CD8-positive, alpha-beta memory T cell (primary cell): ENCODE measurements around the gene PKIG. TPM values are rescaled to one million over a fixed set of nuclear protein-coding genes. Genes with fewer than 3 reads are reported as not detected.

ENCODE experiments used
- CTCF ChIA-PET: fragments of 350-600 bp; sonication (Branson Sonifier 250); formaldehyde crosslinking; loops from one replicate; lab custom pipeline; 2021; ENCODE audit warnings: antibody characterized with exemption; lab: Charles Lee
- POLR2A ChIA-PET: fragments of 350-600 bp; sonication (Branson Sonifier 250); formaldehyde crosslinking; loops from one replicate; lab custom pipeline; 2021; ENCODE audit warnings: antibody characterized with exemption; lab: Charles Lee
- DNase-seq, 5 donors: peaks; one replicate each; pipeline versions ENCODE4 v3.0.0 to v3.0.0-alpha.2; 2020 to 2022; ENCODE audit warnings: mixed read lengths in 1 of 5
- H3K27ac ChIP-seq: one replicate; pipeline ENCODE4 v1.7.0; 2013; ENCODE audit warnings: low read depth, mild to moderate bottlenecking, low read length, moderate library complexity
- H3K27me3 ChIP-seq: 2 replicates; pipeline ENCODE4 v1.7.0; 2013; ENCODE audit warnings: low read length, mild to moderate bottlenecking; ENCODE audit not compliant: insufficient read depth, poor library complexity, severe bottlenecking
- H3K36me3 ChIP-seq: 2 replicates; pipeline ENCODE4 v1.7.0; 2013; ENCODE audit warnings: mild to moderate bottlenecking, low read length, moderate library complexity; ENCODE audit not compliant: insufficient read depth
- H3K4me1 ChIP-seq: 2 replicates; pipeline ENCODE4 v1.7.0; 2013; ENCODE audit warnings: mild to moderate bottlenecking, low read length, moderate library complexity; ENCODE audit not compliant: insufficient read depth
- H3K4me3 ChIP-seq: 2 replicates; pipeline ENCODE4 v1.7.0; 2013; ENCODE audit warnings: mild to moderate bottlenecking, low read length
- H3K9me3 ChIP-seq: 2 replicates; pipeline ENCODE4 v1.7.0; 2013; ENCODE audit warnings: mild to moderate bottlenecking, low read length
- H3K27ac Mint-ChIP-seq, 8 donors: one replicate each; pipeline ENCODE4 v1.8.0; 2020 to 2021; ENCODE audit warnings: mixed read lengths in 8 of 8, mild to moderate bottlenecking in 6 of 8, inconsistent platforms in 3 of 8, moderate library complexity in 3 of 8
- H3K27me3 Mint-ChIP-seq, 2 donors: one replicate each; pipeline ENCODE4 v1.8.0; 2020 to 2021; ENCODE audit warnings: mixed read lengths in 2 of 2, mild to moderate bottlenecking in 1 of 2, moderate library complexity in 1 of 2
- H3K36me3 Mint-ChIP-seq, 3 donors: one replicate each; pipeline ENCODE4 v1.8.0; 2020 to 2021; ENCODE audit warnings: mixed read lengths in 3 of 3, inconsistent platforms in 1 of 3, mild to moderate bottlenecking in 1 of 3
- H3K4me1 Mint-ChIP-seq, 3 donors: one replicate each; pipeline ENCODE4 v1.8.0; 2020 to 2021; ENCODE audit warnings: mixed read lengths in 3 of 3, inconsistent platforms in 1 of 3, mild to moderate bottlenecking in 1 of 3
- H3K4me3 Mint-ChIP-seq, 7 donors: one replicate each; pipeline ENCODE4 v1.8.0; 2020 to 2021; ENCODE audit warnings: mixed read lengths in 7 of 7, mild to moderate bottlenecking in 6 of 7, moderate library complexity in 4 of 7, inconsistent platforms in 2 of 7
- H3K9me3 Mint-ChIP-seq, 5 donors: one replicate each; pipeline ENCODE4 v1.8.0; 2020 to 2022; ENCODE audit warnings: mixed read lengths in 5 of 5, mild to moderate bottlenecking in 3 of 5, moderate library complexity in 2 of 5, inconsistent platforms in 1 of 5
- polyA plus RNA-seq: library from polyadenylated mRNA; unstranded; fragments of 300-500 nt; fragmentation: Illumina TruSeq; gene quantifications from one replicate; pipeline ENCODE4 v1.2.3, GENCODE V29; 2021
- total RNA-seq, 2 experiments: library from RNA; stranded (reverse); gene quantifications; one replicate each; pipeline ENCODE4 v1.2.3, GENCODE V29; 2021

PKIG gene
- total RNA-seq: 1 to 10 TPM; 4.4 to 4.9 TPM
- 0.97 TPM for polyA plus RNA-seq

DNA sequence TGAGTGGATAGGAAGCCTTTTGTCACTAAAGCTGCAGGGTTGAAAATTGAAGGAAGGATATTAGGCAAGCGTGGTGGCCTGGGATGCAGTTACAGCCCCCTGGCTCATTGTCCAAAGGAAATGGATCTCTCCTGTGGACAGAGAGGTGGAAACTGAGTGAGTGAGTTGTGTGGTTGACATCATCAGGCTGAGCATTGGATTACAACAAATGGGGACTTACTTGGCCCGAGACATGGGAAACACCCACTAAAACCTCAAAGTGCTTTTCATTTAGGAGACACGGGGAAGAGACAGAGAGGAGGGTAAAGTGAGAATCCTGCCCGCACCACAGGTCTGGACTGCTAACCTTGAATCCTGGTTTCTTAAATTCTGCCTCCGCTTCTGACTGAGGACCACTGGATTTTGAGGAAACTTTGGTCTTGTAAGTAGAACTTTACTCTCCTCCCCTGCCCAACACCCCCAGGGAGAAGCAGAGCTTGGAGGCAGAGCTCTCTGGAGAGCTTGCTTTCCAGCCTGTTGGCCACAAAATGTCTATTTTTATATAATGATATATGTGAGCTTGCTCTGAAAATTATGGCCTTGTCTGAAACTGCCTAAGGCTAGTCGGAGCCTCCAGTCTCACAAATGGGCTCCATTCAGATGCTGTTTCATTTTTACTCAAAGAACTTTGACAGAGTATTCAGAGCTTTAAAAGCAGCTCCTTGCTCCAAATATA, at the start of gene PKIG:
Gene PKIG (plus strand): TSS at position 269 of the 715 bp plus-strand sequence. CDS start 31,978 bp downstream, outside the sequence.
- Mint-ChIP-seq H3K27ac (peak within 1 kb of the TSS in 2 of 8 donors; percentile 48 to 83), H3K9me3 (no peaks in the 10 kb centered on the region), H3K4me3 (no peak within 1 kb of the TSS), H3K27me3 (peaks cover 0 to 7% of the 10 kb centered on the region in 2 donors), H3K4me1 (peaks cover 0 to 7% (median under 1%) of the 10 kb centered on the region in 3 donors), H3K36me3 (no peaks in the 10 kb centered on the region)
- Histone ChIP-seq H3K27me3 (no peaks in the 10 kb centered on the region), H3K36me3 (no peaks in the 10 kb centered on the region), H3K4me3 (no peak within 1 kb of the TSS), H3K9me3 (no peaks in the 10 kb centered on the region), H3K4me1 (no peaks in the 10 kb centered on the region), H3K27ac (no peak within 1 kb of the TSS)
- ChIA-PET CTCF (interaction anchor here (0.6 kb wide), 1 partner anchor 71 kb away, joined by 3 read pairs; no protein-coding TSS in a partner anchor), POLR2A (no interaction called here)
- DNase-seq: no peak

DNA sequence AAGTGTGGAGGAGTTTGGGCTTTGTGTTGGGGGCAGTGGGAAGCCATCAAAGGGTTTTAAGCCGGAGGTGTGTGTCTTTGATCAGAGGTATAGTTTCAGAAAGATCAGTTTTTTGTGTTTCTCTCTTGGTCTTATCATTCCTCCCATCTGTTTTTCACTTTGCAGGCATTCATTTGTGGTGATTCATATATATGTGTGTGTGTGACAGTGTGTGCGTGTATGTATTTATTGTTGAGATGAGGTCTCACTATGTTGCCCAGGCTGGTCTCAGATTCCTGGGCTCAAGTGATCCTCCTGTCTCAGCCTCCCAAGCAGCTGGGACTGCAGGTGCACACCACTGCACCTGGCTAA, 49.4 kb upstream of the PKIG start:
- Mint-ChIP-seq H3K9me3 (no peaks in the 10 kb centered on the region), H3K4me1 (peaks cover 3 to 9% (median 4%) of the 10 kb centered on the region in 3 donors), H3K27ac (no peak overlapping the region), H3K36me3 (no peaks in the 10 kb centered on the region), H3K4me3 (no peak overlapping the region), H3K27me3 (peaks cover 0 to 12% of the 10 kb centered on the region in 2 donors)
- CTCF ChIA-PET: no interaction called here
- no peaks in the 10 kb centered on the region for H3K36me3 ChIP-seq
- peaks cover 24% of the 10 kb centered on the region for H3K4me1 ChIP-seq
- no peak overlapping the region for H3K4me3 ChIP-seq
- no peaks in the 10 kb centered on the region for H3K27me3 ChIP-seq
- no peak overlapping the region for H3K27ac ChIP-seq
- POLR2A ChIA-PET: no interaction called here
- no peaks in the 10 kb centered on the region for H3K9me3 ChIP-seq
- peak in 2 of 5 donors; percentile 36 to 60 for DNase-seq

DNA sequence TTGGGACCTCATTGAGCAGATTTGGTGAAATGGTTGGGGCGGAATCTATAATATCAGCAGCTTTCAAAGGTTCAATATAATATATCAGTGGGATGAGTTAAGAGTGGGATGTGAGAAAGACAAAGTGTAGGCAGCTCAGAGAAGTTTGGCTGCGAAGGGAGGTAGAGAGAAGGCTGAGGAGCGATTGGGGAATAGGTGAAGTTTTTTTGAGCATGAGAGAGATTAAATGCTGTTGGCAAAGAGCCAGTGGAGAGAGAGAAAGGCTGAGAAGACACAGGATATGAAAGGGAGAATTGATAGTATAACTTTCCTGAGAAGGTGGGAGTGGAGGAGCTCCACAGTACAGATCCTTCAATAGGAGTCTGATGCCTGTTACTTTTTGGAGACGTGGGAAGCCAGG, 48.5 kb upstream of the PKIG start:
- Mint-ChIP-seq H3K27ac (no peak overlapping the region), H3K9me3 (no peaks in the 10 kb centered on the region), H3K36me3 (no peaks in the 10 kb centered on the region), H3K4me1 (peaks cover 3 to 9% (median 4%) of the 10 kb centered on the region in 3 donors), H3K4me3 (no peak overlapping the region), H3K27me3 (peaks cover 0 to 11% of the 10 kb centered on the region in 2 donors)
- Histone ChIP-seq H3K9me3 (no peaks in the 10 kb centered on the region), H3K27me3 (no peaks in the 10 kb centered on the region), H3K4me1 (peaks cover 24% of the 10 kb centered on the region), H3K4me3 (no peak overlapping the region), H3K36me3 (no peaks in the 10 kb centered on the region), H3K27ac (no peak overlapping the region)
- CTCF ChIA-PET: no interaction called here
- no peak for DNase-seq
- POLR2A ChIA-PET: interaction anchor here (0.7 kb wide), 1 partner anchor 40 kb away, joined by 3 read pairs; no protein-coding TSS in a partner anchor

DNA sequence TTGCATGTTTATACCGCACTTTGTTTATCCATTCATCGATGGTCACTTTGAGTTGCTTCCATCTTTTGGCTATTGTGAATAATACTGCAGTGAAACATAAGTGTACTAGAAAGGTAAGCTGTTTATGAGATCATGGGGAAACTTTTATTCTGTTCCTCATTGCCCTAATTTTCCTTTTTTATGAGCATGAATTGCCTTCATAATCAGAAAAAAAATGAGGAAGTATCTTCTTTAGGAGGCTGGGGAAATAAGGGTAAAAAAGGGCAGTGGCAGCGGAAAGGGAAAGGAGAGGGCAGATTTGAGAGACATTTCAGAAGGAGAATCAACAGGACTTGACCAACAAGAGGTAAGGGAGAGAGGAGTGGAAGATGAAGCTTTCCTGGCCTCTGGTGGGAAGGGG, 46.2 kb upstream of the PKIG start:
- no peak for DNase-seq
- no peak overlapping the region for H3K27ac ChIP-seq
- peaks cover 0 to 5% of the 10 kb centered on the region in 2 donors for H3K27me3 Mint-ChIP-seq
- POLR2A ChIA-PET: no interaction called here
- H3K4me3 Mint-ChIP-seq: peak overlapping the region in 1 of 7 donors; percentile 63
- H3K4me3 ChIP-seq: no peak overlapping the region
- H3K27me3 ChIP-seq: no peaks in the 10 kb centered on the region
- peaks cover 23% of the 10 kb centered on the region for H3K4me1 ChIP-seq
- H3K36me3 ChIP-seq: no peaks in the 10 kb centered on the region
- peaks cover 3 to 6% (median 4%) of the 10 kb centered on the region in 3 donors for H3K4me1 Mint-ChIP-seq
- no peaks in the 10 kb centered on the region for H3K9me3 Mint-ChIP-seq
- peak overlapping the region in 1 of 8 donors; percentile 7 for H3K27ac Mint-ChIP-seq
- H3K9me3 ChIP-seq: no peaks in the 10 kb centered on the region
- CTCF ChIA-PET: no interaction called here
- no peaks in the 10 kb centered on the region for H3K36me3 Mint-ChIP-seq

DNA sequence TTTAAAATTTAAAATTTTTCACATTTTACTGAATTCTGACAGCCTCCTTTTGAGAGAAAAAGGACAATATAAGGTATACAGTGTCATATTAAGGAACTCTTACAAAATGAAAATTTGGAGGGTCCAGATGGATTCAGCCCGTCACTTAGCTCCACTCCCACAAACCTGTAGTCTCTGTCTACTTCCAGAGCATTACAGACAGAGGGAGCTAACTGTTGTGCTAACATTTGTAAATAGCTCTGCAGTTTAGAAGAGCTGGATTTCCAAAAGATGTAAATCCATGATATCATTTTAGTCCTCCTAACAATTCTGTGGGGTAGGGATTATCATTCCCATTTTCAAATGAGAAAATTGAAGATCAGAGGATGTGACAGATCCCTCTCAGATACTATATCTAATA, 44.4 kb upstream of the PKIG start:
- no peak overlapping the region for H3K4me3 Mint-ChIP-seq
- no peaks in the 10 kb centered on the region for H3K36me3 Mint-ChIP-seq
- CTCF ChIA-PET: no interaction called here

DNA sequence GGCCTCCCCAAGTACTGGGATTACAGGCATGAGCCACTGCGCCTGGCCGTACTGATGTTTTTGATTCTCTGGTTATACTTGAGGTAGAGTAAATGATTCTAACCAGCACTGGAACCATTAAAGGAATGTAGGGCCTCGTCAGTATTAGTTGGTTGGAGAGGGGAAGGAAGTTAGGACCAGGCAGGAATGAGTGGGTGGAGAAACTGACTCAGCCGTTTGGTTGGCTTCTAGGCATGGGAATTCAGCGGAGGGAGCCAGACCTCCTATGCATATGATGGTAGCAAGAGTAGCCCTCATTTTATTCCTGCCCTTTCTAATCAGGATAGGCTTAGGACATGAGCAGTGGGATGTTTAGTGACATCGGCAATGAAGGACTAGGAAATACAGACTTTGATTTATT, 41.5 kb upstream of the PKIG start:
- Mint-ChIP-seq H3K27me3 (peaks cover 0 to 1% of the 10 kb centered on the region in 2 donors), H3K27ac (peak overlapping the region in 1 of 8 donors; percentile 82), H3K9me3 (no peaks in the 10 kb centered on the region), H3K4me1 (no peaks in the 10 kb centered on the region), H3K4me3 (no peak overlapping the region), H3K36me3 (no peaks in the 10 kb centered on the region)
- Histone ChIP-seq H3K36me3 (no peaks in the 10 kb centered on the region), H3K4me1 (no peaks in the 10 kb centered on the region), H3K9me3 (no peaks in the 10 kb centered on the region), H3K4me3 (no peak overlapping the region), H3K27ac (no peak overlapping the region), H3K27me3 (no peaks in the 10 kb centered on the region)
- ChIA-PET CTCF (interaction anchor here (1.1 kb wide), 1 partner anchor 17 kb away, joined by 3 read pairs; no protein-coding TSS in a partner anchor), POLR2A (no interaction called here)
- DNase-seq: no peak

More for the DNA sequence above, 44.4 kb upstream of the PKIG start:
- Histone ChIP-seq H3K27ac (no peak overlapping the region), H3K4me1 (peaks cover 9% of the 10 kb centered on the region), H3K4me3 (no peak overlapping the region), H3K9me3 (no peaks in the 10 kb centered on the region), H3K27me3 (no peaks in the 10 kb centered on the region), H3K36me3 (no peaks in the 10 kb centered on the region)
- POLR2A ChIA-PET: no interaction called here
- no peaks in the 10 kb centered on the region for H3K4me1 Mint-ChIP-seq
- DNase-seq: no peak
- peaks cover 0 to 5% of the 10 kb centered on the region in 2 donors for H3K27me3 Mint-ChIP-seq
- no peaks in the 10 kb centered on the region for H3K9me3 Mint-ChIP-seq
- no peak overlapping the region for H3K27ac Mint-ChIP-seq

DNA sequence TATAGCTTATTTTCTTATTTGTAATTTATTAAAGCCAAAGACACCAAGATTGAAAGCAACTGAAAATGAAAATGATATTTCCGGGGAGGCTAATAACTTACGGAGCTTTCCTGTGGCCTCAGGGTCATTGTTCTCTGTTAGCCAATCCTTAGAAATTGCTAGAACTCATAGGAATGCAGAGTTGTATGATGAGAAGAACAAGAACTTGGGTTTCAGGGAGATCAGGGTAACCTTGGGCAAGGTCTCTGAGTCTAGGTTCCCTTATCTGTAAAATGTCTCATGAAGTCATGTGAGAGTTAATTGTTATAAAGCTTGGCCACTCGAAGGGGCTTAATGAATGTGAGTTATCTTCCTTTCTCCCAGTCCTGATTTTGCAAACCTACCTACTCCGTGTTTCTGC, 40.4 kb upstream of the PKIG start:
- DNase-seq: no peak
- POLR2A ChIA-PET: no interaction called here
- CTCF ChIA-PET: interaction anchor here (1.0 to 1.1 kb wide), 2 partner anchors 18 kb away, joined by 3 read pairs; no protein-coding TSS in a partner anchor
- Histone ChIP-seq H3K9me3 (no peaks in the 10 kb centered on the region), H3K4me3 (no peak overlapping the region), H3K27ac (no peak overlapping the region), H3K36me3 (no peaks in the 10 kb centered on the region), H3K4me1 (no peaks in the 10 kb centered on the region), H3K27me3 (no peaks in the 10 kb centered on the region)
- H3K27me3 Mint-ChIP-seq: peaks cover 1 to 2% of the 10 kb centered on the region in 2 donors
- no peaks in the 10 kb centered on the region for H3K9me3 Mint-ChIP-seq
- no peak overlapping the region for H3K4me3 Mint-ChIP-seq
- no peaks in the 10 kb centered on the region for H3K4me1 Mint-ChIP-seq
- H3K27ac Mint-ChIP-seq: no peak overlapping the region
- no peaks in the 10 kb centered on the region for H3K36me3 Mint-ChIP-seq

DNA sequence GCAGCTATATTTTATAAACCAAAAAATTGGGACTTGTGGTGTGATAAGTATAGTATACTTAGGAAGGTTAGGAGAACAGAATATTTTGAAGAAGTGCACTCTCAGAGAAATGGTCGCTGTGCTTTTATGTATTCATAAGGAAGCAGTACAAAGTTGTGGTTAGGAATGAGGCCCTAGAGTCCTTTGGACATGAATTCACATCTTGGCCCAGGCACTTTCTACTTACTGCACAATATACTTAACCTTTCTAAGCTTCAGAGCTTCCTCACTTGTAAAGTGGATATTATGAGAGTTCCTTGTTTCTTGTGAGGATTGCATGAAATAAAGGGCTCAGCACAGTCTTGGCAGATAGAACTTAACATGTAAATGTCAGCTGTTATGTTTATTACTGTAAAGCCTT, 39.5 kb upstream of the PKIG start:
- Histone ChIP-seq H3K36me3 (no peaks in the 10 kb centered on the region), H3K27ac (no peak overlapping the region), H3K27me3 (no peaks in the 10 kb centered on the region), H3K4me1 (no peaks in the 10 kb centered on the region), H3K9me3 (no peaks in the 10 kb centered on the region), H3K4me3 (no peak overlapping the region)
- Mint-ChIP-seq H3K27ac (no peak overlapping the region), H3K36me3 (no peaks in the 10 kb centered on the region), H3K27me3 (peaks cover 1 to 8% of the 10 kb centered on the region in 2 donors), H3K4me1 (no peaks in the 10 kb centered on the region), H3K9me3 (no peaks in the 10 kb centered on the region), H3K4me3 (no peak overlapping the region)
- ChIA-PET POLR2A (no interaction called here), CTCF (interaction anchor here (0.7 to 1.0 kb wide), 2 partner anchors 17 to 88 kb away, joined by 3 read pairs; no protein-coding TSS in a partner anchor)
- no peak for DNase-seq
